SU-DHL-6 (cell line): ENCODE results near the gene SKP1.

Experiments
- H2AFZ ChIP-seq: fragments of 200-600 bp; sonication (generic); 2 replicates; pipeline ENCODE4 v1.6.1; 2014; ENCODE audit warnings: low read depth, mild to moderate bottlenecking, moderate library complexity, mixed read lengths, antibody characterized with exemption, low read length; ENCODE audit not compliant: severe bottlenecking
- H3F3A ChIP-seq: fragments of 200-600 bp; shearing (Covaris generic); 2 replicates; pipeline ENCODE4 v1.6.0; 2016; ENCODE audit warnings: antibody characterized with exemption, mild to moderate bottlenecking; ENCODE audit not compliant: insufficient read depth
- H3K27ac ChIP-seq: fragments of 200-600 bp; sonication (generic); 2 replicates; pipeline ENCODE4 v1.5.1; 2016; ENCODE audit warnings: low read depth, mild to moderate bottlenecking, low read length, moderate library complexity, mixed read lengths
- H3K27me3 ChIP-seq: fragments of 200-600 bp; sonication (generic), shearing (Covaris generic); 2 replicates; pipeline ENCODE4 v1.6.0; 2014; ENCODE audit warnings: mild to moderate bottlenecking, low read length
- H3K36me3 ChIP-seq: fragments of 200-600 bp; sonication (generic); 2 replicates; pipeline ENCODE4 v1.6.1; 2014; ENCODE audit warnings: mild to moderate bottlenecking, low read length, mixed read lengths
- H3K4me2 ChIP-seq: fragments of 300-600, 200-600 bp; shearing (Covaris generic), sonication (generic); 2 replicates; pipeline ENCODE4 v1.6.0; 2014; ENCODE audit warnings: low read length, low read depth, mild to moderate bottlenecking; ENCODE audit not compliant: poor library complexity, severe bottlenecking
- H3K4me3 ChIP-seq: fragments of 200-600 bp; sonication (generic); 2 replicates; pipeline ENCODE4 v1.5.1; 2014; ENCODE audit warnings: antibody characterized with exemption, low read length, mild to moderate bottlenecking, mixed read lengths; ENCODE audit not compliant: insufficient read depth, poor library complexity, severe bottlenecking
- H3K79me2 ChIP-seq: fragments of 200-600 bp; sonication (generic); 2 replicates; pipeline ENCODE4 v1.6.1; 2014; ENCODE audit warnings: mild to moderate bottlenecking, low read length, moderate library complexity; ENCODE audit not compliant: insufficient read depth
- H3K9ac ChIP-seq: fragments of 200-600 bp; sonication (generic); 2 replicates; pipeline ENCODE4 v1.7.0; 2014; ENCODE audit warnings: mild to moderate bottlenecking, low read length
- H3K9me2 ChIP-seq: fragments of 200-600 bp; sonication (generic); replicated peaks from 2 replicates; pipeline ENCODE4 v1.6.1; 2014; ENCODE audit warnings: low read length; ENCODE audit not compliant: insufficient read depth
- H3K9me3 ChIP-seq: fragments of 200-600 bp; sonication (generic); 2 replicates; pipeline ENCODE4 v1.6.1; 2014; ENCODE audit warnings: low read length, mixed read lengths; ENCODE audit not compliant: insufficient read depth
- H4K20me1 ChIP-seq: fragments of 200-600 bp; sonication (generic); 2 replicates; pipeline ENCODE4 v1.6.1; 2014; ENCODE audit warnings: low read depth, mild to moderate bottlenecking, antibody characterized with exemption, low read length, moderate library complexity, mixed read lengths
- EZH2phosphoT487 ChIP-seq: fragments of 200-600 bp; sonication (generic), shearing (Covaris generic); conservative IDR thresholded peaks from 2 replicates; pipeline ENCODE4 v1.6.1; 2018; ENCODE audit warnings: mild to moderate bottlenecking, antibody characterized with exemption, low read length, moderate library complexity, mixed read lengths

The SKP1 gene

GRCh38 chr5:134099288-134099872 lies 77.4 kb downstream of the SKP1 start:
- Histone ChIP-seq H3K4me2 (no peak overlapping the region), H4K20me1 (no peaks in the 10 kb centered on the region), H3K9me3 (no peaks in the 10 kb centered on the region), H3K27me3 (no peaks in the 10 kb centered on the region), H3K9ac (no peak overlapping the region), H2AFZ (no peak overlapping the region), H3K4me3 (no peak overlapping the region), H3K9me2 (no peaks in the 10 kb centered on the region), H3K27ac (no peak overlapping the region), H3K36me3 (no peaks in the 10 kb centered on the region), H3F3A (no peaks in the 10 kb centered on the region), H3K79me2 (no peaks in the 10 kb centered on the region)
- TF ChIP-seq EZH2phosphoT487: no peak
